Measurements from ENCODE around the gene TEK.

DNA sequence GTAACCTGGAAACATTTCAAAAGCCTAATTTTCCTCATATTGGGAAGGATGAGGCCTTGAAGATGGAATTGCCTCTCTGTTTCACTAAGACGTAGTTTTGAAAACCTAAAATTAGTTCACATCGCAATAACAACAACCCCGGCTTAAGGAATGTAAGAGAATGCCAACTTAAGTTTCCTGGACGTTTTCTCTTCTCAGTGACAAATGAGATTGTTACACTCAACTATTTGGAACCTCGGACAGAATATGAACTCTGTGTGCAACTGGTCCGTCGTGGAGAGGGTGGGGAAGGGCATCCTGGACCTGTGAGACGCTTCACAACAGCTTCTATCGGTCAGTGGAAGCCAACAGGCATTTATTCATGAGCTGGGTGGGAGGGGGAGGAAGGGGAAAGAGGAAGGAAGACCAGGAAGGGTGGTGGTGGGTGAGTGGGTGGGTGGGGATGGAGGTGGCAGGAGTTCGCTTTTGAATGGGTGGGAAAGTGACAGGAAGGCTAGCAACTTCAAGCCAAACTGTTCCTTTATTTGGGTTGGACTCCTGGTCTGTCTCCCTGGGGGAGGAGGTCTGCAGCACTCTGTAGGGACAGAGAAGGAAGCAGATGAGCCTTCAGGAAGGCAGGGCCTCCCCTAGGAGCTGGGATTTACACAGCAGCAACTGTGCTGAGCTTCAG lies 83.4 kb downstream of the TEK start:
- TF ChIP-seq, protein P1, sequence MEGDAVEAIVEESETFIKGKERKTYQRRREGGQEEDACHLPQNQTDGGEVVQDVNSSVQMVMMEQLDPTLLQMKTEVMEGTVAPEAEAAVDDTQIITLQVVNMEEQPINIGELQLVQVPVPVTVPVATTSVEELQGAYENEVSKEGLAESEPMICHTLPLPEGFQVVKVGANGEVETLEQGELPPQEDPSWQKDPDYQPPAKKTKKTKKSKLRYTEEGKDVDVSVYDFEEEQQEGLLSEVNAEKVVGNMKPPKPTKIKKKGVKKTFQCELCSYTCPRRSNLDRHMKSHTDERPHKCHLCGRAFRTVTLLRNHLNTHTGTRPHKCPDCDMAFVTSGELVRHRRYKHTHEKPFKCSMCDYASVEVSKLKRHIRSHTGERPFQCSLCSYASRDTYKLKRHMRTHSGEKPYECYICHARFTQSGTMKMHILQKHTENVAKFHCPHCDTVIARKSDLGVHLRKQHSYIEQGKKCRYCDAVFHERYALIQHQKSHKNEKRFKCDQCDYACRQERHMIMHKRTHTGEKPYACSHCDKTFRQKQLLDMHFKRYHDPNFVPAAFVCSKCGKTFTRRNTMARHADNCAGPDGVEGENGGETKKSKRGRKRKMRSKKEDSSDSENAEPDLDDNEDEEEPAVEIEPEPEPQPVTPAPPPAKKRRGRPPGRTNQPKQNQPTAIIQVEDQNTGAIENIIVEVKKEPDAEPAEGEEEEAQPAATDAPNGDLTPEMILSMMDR (IDR thresholded peaks at IDR 0.05; ENCODE audit: insufficient read depth, low read length), result no peak
- no peak for TF ChIP-seq POLR2AphosphoS5 (IDR thresholded peaks at IDR 0.05; ENCODE audit: low read depth)
- no peak for TF ChIP-seq REST (IDR thresholded peaks at IDR 0.05; ENCODE audit: insufficient replicate concordance, low read depth)
- TF ChIP-seq GABPA (IDR thresholded peaks at IDR 0.05; ENCODE audit: low read depth), result no peak
